ENCODE data around the gene DIAPH3. TPM values are rescaled to one million over a fixed set of nuclear protein-coding genes. Genes with fewer than 3 reads are reported as not detected.

The DIAPH3 gene
- total and polyA plus RNA-seq, 2 of the 8 experiments (the other 6 are each of a cell fraction or from before 2014, with no cell fraction given): 8.0 to 30.8 TPM

DNA sequence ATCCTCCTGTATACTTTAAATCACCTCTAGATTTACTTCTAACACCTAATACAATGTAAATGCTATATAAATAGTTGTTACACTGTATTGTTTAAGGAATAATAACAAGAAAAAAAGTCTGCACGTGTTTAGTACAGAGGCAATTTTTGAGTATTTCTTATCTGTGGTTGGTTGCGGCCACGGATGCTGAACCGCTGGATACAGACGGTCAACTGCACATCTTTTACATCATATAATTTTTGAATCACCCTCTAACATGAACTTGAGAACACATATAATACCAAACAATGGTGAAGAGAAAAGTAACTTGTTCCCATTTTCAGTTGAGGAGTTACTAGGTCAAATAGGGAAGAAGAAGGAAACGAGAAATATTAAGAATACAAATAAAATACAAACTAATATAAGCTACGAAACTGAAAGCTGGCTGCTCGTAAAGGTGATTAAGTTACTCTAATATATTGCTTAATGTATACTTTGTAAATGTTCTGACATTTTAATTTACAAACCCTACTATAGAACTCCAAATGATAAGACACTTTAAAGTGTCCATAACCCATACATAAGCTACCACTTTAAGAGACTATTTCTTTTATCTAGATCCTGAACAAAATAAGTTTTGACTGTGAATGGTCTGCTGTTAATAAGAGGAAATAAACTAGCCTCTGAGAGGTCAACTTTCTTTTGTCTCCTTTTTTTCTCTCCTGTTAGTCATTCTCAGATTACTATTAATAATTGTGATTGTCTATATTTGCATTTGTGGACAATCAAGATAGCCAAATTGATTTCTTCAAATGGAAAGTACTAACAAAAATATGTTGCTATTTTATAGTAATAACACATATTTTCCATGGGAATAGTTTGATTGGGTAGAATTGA lies 457.4 kb downstream of the DIAPH3 start (continued):
- TF ChIP-seq NANOG (IDR thresholded peaks at IDR 0.05; ENCODE audit: insufficient read depth, low read depth, low read length, poor library complexity, severe bottlenecking) (no peak), EZH2 (IDR thresholded peaks at IDR 0.05; ENCODE audit: low read depth, low read length, severe bottlenecking) (no peak), GTF2F1 (IDR thresholded peaks at IDR 0.05; ENCODE audit: borderline replicate concordance, low read depth, low read length) (no peak), MAX (IDR thresholded peaks at IDR 0.05) (no peak), TAF7 (optimal IDR thresholded peaks at IDR 0.05; ENCODE audit: borderline replicate concordance, low read depth, low read length) (no peak), GABPA (IDR thresholded peaks at IDR 0.05; ENCODE audit: borderline replicate concordance, insufficient read depth, low read length) (no peak), PHF8 (conservative IDR thresholded peaks at IDR 0.05; ENCODE audit: low read depth, low read length) (no peak)
- TF ChIP-seq, protein P1, sequence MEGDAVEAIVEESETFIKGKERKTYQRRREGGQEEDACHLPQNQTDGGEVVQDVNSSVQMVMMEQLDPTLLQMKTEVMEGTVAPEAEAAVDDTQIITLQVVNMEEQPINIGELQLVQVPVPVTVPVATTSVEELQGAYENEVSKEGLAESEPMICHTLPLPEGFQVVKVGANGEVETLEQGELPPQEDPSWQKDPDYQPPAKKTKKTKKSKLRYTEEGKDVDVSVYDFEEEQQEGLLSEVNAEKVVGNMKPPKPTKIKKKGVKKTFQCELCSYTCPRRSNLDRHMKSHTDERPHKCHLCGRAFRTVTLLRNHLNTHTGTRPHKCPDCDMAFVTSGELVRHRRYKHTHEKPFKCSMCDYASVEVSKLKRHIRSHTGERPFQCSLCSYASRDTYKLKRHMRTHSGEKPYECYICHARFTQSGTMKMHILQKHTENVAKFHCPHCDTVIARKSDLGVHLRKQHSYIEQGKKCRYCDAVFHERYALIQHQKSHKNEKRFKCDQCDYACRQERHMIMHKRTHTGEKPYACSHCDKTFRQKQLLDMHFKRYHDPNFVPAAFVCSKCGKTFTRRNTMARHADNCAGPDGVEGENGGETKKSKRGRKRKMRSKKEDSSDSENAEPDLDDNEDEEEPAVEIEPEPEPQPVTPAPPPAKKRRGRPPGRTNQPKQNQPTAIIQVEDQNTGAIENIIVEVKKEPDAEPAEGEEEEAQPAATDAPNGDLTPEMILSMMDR (IDR thresholded peaks at IDR 0.05; ENCODE audit: control extremely low read depth in 1 of 3, insufficient read depth in 1 of 3, low read depth in 1 of 3, low read length in 3 of 3): no peak

Data from H1 (cell line).